HG03039 (cell line): ENCODE data around the gene SCMH1.

Experiments used
- ATAC-seq: cut with Tn5 transposase; IDR thresholded peaks from one replicate; pipeline ENCODE4 v1.9.1; 2021; ENCODE audit warnings: mild to moderate bottlenecking, moderate library complexity; ENCODE audit not compliant: unreplicated experiment

SCMH1 gene

GRCh38 chr1:41033272-41033671, 208.8 kb downstream of the SCMH1 start:
- no peak for ATAC-seq

GRCh38 chr1:41032147-41032546, 210.0 kb downstream of the SCMH1 start:
- no peak for ATAC-seq

GRCh38 chr1:41030872-41031616, 211.1 kb downstream of the SCMH1 start:
- no peak for ATAC-seq

GRCh38 chr1:41028034-41028642, 214.0 kb downstream of the SCMH1 start:
- ATAC-seq: no peak

GRCh38 chr1:41025979-41026819, 215.9 kb downstream of the SCMH1 start:
- ATAC-seq: no peak

GRCh38 chr1:41024953-41025352, 217.2 kb downstream of the SCMH1 start:
- no peak for ATAC-seq

GRCh38 chr1:41023279-41023990, 218.7 kb downstream of the SCMH1 start:
- ATAC-seq: no peak

GRCh38 chr1:41022424-41022823, 219.7 kb downstream of the SCMH1 start:
- no peak for ATAC-seq

- no peak for ATAC-seq
These were observed 220.4 kb downstream of the SCMH1 start, which contains the start of gene SLFNL1 for GRCh38 chr1:41021526-41022308. SLFNL1 (minus strand) TSS chr1:41021725; CDS start chr1:41020660, 1,065 bp downstream.

GRCh38 chr1:41020654-41021053, 221.5 kb downstream of the SCMH1 start:
- ATAC-seq: no peak

- no peak for ATAC-seq
These were observed 222.0 kb downstream of the SCMH1 start for GRCh38 chr1:41020109-41020576.

GRCh38 chr1:41019353-41019745, 222.8 kb downstream of the SCMH1 start:
- ATAC-seq: no peak

- ATAC-seq: no peak
These were observed 224.1 kb downstream of the SCMH1 start for GRCh38 chr1:41018018-41018410.

- no peak for ATAC-seq
These were observed 224.7 kb downstream of the SCMH1 start for GRCh38 chr1:41017141-41018017.

GRCh38 chr1:41015897-41016470, 226.1 kb downstream of the SCMH1 start:
- ATAC-seq: no peak

- ATAC-seq: no peak
These were observed 226.7 kb downstream of the SCMH1 start for GRCh38 chr1:41015281-41015896.

GRCh38 chr1:41014871-41015270, 227.2 kb downstream of the SCMH1 start:
- no peak for ATAC-seq

GRCh38 chr1:41013796-41014195, 228.3 kb downstream of the SCMH1 start:
- ATAC-seq: no peak
